Activated T-helper 17 cell treated with anti-CD3 and anti-CD28 coated beads, Interleukin-2, amount 50 U/mL, for 72 hours (primary cell): ENCODE data around the gene NYNRIN. TPM values are rescaled to one million over a fixed set of nuclear protein-coding genes. Genes with fewer than 3 reads are reported as not detected.
"Not testable (repeated sequence)": the region's sequence is repeated elsewhere in the genome, so short reads cannot be mapped to it uniquely, and the experiment has no call there.

Source experiments
- ATAC-seq: fragments of 150-1000 bp; cut with Tn5 transposase; replicated peaks from 2 replicates; pipeline ENCODE4 v1.10.0; 2021; ENCODE audit warnings: mild to moderate bottlenecking, moderate library complexity
- H3K27ac Mint-ChIP-seq: one replicate; pipeline ENCODE4 v1.8.0; 2022; ENCODE audit warnings: mixed read lengths
- H3K27me3 Mint-ChIP-seq: one replicate; pipeline ENCODE4 v1.8.0; 2022; ENCODE audit warnings: mixed read lengths
- H3K36me3 Mint-ChIP-seq: one replicate; pipeline ENCODE4 v1.8.0; 2022; ENCODE audit warnings: low read depth, mild to moderate bottlenecking, mixed read lengths
- H3K4me1 Mint-ChIP-seq: one replicate; pipeline ENCODE4 v1.8.0; 2022; ENCODE audit warnings: mixed read lengths
- H3K4me3 Mint-ChIP-seq: one replicate; pipeline ENCODE4 v1.8.0; 2022; ENCODE audit warnings: mild to moderate bottlenecking, mixed read lengths
- H3K9me3 Mint-ChIP-seq: one replicate; pipeline ENCODE4 v1.8.0; 2022; ENCODE audit warnings: mixed read lengths
- total RNA-seq, 2 donors: library from RNA; stranded (reverse); gene quantifications; one replicate each; pipeline ENCODE4 v1.2.3, GENCODE V29; 2022

The NYNRIN gene
- total RNA-seq, 2 donors from 2014 or later = 0.04 TPM; not detected in 1

DNA sequence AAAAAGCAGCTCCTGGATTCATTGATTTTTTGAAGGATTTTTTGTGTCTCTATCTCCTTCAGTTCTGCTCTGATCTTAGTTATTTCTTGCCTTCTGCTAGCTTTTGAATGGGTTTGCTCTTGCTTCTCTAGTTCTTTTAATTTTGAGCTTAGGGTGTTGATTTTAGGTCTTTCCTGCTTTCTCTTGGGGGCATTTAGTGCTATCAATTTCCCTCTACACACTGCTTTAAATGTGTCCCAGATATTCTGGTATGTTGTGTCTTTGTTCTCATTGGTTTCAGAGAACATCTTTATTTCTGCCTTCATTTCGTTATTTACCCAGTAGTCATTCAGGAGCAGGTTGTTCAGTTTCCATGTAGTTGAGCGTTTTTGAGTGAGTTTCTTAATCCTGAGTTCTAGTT is 52.0 kb downstream of the NYNRIN start:
- not testable (repeated sequence) for H3K36me3 Mint-ChIP-seq, H3K4me1 Mint-ChIP-seq, H3K9me3 Mint-ChIP-seq, H3K27ac Mint-ChIP-seq, H3K27me3 Mint-ChIP-seq, H3K4me3 Mint-ChIP-seq, ATAC-seq

GRCh38 chr14:24456980-24457379 is 58.2 kb downstream of the NYNRIN start:
- Mint-ChIP-seq H3K4me3 (no peak overlapping the region), H3K9me3 (no peaks in the 10 kb centered on the region), H3K27me3 (peaks cover 3% of the 10 kb centered on the region), H3K4me1 (no peaks in the 10 kb centered on the region), H3K27ac (no peak overlapping the region), H3K36me3 (no peaks in the 10 kb centered on the region)
- peak; percentile 60 for ATAC-seq

GRCh38 chr14:24458736-24459135 is 59.9 kb downstream of the NYNRIN start:
- no peaks in the 10 kb centered on the region for H3K4me1 Mint-ChIP-seq
- no peaks in the 10 kb centered on the region for H3K27me3 Mint-ChIP-seq
- no peaks in the 10 kb centered on the region for H3K36me3 Mint-ChIP-seq
- no peak overlapping the region for H3K27ac Mint-ChIP-seq
- H3K4me3 Mint-ChIP-seq = no peak overlapping the region
- ATAC-seq = no peak
- H3K9me3 Mint-ChIP-seq = no peaks in the 10 kb centered on the region

DNA sequence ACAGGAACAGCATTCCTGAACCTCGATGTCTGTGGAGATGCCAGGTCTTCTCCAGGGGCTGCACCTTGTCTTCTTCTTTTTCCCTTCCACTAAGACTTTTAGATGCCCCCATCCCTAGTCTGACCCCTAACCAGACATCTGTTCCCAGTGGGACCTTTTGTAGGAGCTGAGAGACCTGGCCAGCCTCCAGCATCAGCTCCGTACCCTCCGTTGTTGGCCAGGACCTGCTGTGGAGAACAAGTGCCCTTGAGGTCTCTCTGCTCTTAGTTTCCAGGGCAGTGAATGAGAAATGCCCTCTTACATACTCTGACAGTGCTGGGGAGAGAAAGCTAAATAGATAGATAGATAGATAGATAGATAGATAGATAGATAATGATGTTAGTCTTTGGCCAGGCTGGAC is 60.5 kb downstream of the NYNRIN start:
- Mint-ChIP-seq H3K4me1 (no peaks in the 10 kb centered on the region), H3K9me3 (no peaks in the 10 kb centered on the region), H3K36me3 (no peaks in the 10 kb centered on the region), H3K27me3 (no peaks in the 10 kb centered on the region), H3K4me3 (no peak overlapping the region), H3K27ac (peak overlapping the region; percentile 54)
- no peak for ATAC-seq

DNA sequence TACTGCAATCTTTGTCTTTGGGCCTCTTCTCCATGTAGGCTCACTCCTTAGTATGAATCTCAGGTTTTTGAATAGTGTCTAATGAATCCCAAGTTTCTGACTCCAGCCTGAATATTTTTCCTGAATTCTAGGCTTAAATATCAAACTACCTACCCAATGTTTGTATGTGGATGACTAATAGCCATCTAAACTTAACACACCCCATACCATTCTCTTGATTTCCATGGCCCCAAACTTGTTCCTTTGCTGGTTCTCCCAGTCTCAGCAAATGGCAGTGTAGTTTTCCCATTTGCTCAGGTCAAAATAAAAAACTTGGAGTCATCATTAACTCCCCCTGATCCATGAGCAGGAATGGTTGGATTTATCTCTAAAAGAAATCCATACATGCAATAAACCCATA is 62.5 kb downstream of the NYNRIN start:
- H3K4me3 Mint-ChIP-seq = no peak overlapping the region

GRCh38 chr14:24463017-24463883 is 64.4 kb downstream of the NYNRIN start:
- no peaks in the 10 kb centered on the region for H3K36me3 Mint-ChIP-seq
- no peak for ATAC-seq
- no peaks in the 10 kb centered on the region for H3K4me1 Mint-ChIP-seq
- H3K27me3 Mint-ChIP-seq = peaks cover 8% of the 10 kb centered on the region
- no peaks in the 10 kb centered on the region for H3K9me3 Mint-ChIP-seq
- no peak overlapping the region for H3K4me3 Mint-ChIP-seq
- H3K27ac Mint-ChIP-seq = no peak overlapping the region

More for the DNA sequence above, 62.5 kb downstream of the NYNRIN start:
- Mint-ChIP-seq H3K36me3 (no peaks in the 10 kb centered on the region), H3K27ac (no peak overlapping the region), H3K27me3 (no peaks in the 10 kb centered on the region), H3K4me1 (no peaks in the 10 kb centered on the region), H3K9me3 (no peaks in the 10 kb centered on the region)
- no peak for ATAC-seq

- H3K4me3 Mint-ChIP-seq = no peak overlapping the region
- peaks cover 12% of the 10 kb centered on the region for H3K27me3 Mint-ChIP-seq
- ATAC-seq = no peak
- no peak overlapping the region for H3K27ac Mint-ChIP-seq
- no peaks in the 10 kb centered on the region for H3K4me1 Mint-ChIP-seq
- H3K9me3 Mint-ChIP-seq = no peaks in the 10 kb centered on the region
- H3K36me3 Mint-ChIP-seq = no peaks in the 10 kb centered on the region
Measured at GRCh38 chr14:24463884-24464785, 65.3 kb downstream of the NYNRIN start.

GRCh38 chr14:24465368-24465767 is 66.6 kb downstream of the NYNRIN start:
- no peak for ATAC-seq
- H3K36me3 Mint-ChIP-seq = no peaks in the 10 kb centered on the region
- no peak overlapping the region for H3K27ac Mint-ChIP-seq
- no peaks in the 10 kb centered on the region for H3K9me3 Mint-ChIP-seq
- no peaks in the 10 kb centered on the region for H3K4me1 Mint-ChIP-seq
- no peak overlapping the region for H3K4me3 Mint-ChIP-seq
- peaks cover 14% of the 10 kb centered on the region for H3K27me3 Mint-ChIP-seq

GRCh38 chr14:24465805-24466204 is 67.0 kb downstream of the NYNRIN start:
- peaks cover 18% of the 10 kb centered on the region for H3K27me3 Mint-ChIP-seq
- H3K4me1 Mint-ChIP-seq = no peaks in the 10 kb centered on the region
- no peak overlapping the region for H3K27ac Mint-ChIP-seq
- ATAC-seq = no peak
- H3K36me3 Mint-ChIP-seq = no peaks in the 10 kb centered on the region
- no peaks in the 10 kb centered on the region for H3K9me3 Mint-ChIP-seq
- no peak overlapping the region for H3K4me3 Mint-ChIP-seq

Other genes with a start within 250 kb of the NYNRIN start
- gene IRF9, start 237.7 kb upstream of the NYNRIN start, total RNA-seq = 100 to 1,000 TPM; 106 to 190 TPM
- gene REC8, start 226.9 kb upstream of the NYNRIN start, total RNA-seq = 10 to 100 TPM; 35.7 to 58.8 TPM
- 10 to 100 TPM; 34.0 to 78.7 TPM for gene IPO4, start 210.2 kb upstream of the NYNRIN start, total RNA-seq
- 10 to 100 TPM; 28.6 to 33.4 TPM for gene TM9SF1, start 203.6 kb upstream of the NYNRIN start, total RNA-seq
- under 1 TPM in 1 of 2 donors, not detected in 1; 0.82 TPM for gene TSSK4, start 193.3 kb upstream of the NYNRIN start, total RNA-seq
- 10 to 100 TPM; 62.8 to 69.8 TPM for gene CHMP4A, start 185.5 kb upstream of the NYNRIN start, total RNA-seq
- 1 to 10 TPM; 4.0 to 7.1 TPM for gene MDP1, start 182.9 kb upstream of the NYNRIN start, total RNA-seq
- gene NEDD8, start 166.6 kb upstream of the NYNRIN start, total RNA-seq = 100 to 1,000 TPM; 128 to 243 TPM
- gene GMPR2, start 166.1 kb upstream of the NYNRIN start, total RNA-seq = 10 to 100 TPM; 73.2 to 85.0 TPM
- 10 to 100 TPM; 61.4 to 76.4 TPM for gene TINF2, start 156.4 kb upstream of the NYNRIN start, total RNA-seq
- gene TGM1, start 135.8 kb upstream of the NYNRIN start, total RNA-seq = 10 to 100 TPM; 16.1 to 18.2 TPM
- 10 to 100 TPM; 61.0 to 68.3 TPM for gene RABGGTA, start 127.4 kb upstream of the NYNRIN start, total RNA-seq
- 10 to 100 TPM; 12.6 to 14.2 TPM for gene DHRS1, start 99.2 kb upstream of the NYNRIN start, total RNA-seq
- gene NOP9, start 99.2 kb upstream of the NYNRIN start, total RNA-seq = 10 to 100 TPM; 21.2 to 42.2 TPM
- 10 to 100 TPM; 14.9 to 28.1 TPM for gene CIDEB, start 91.0 kb upstream of the NYNRIN start, total RNA-seq
- 10 to 100 TPM in 1 of 2 donors, 1 to 10 TPM in 1; 8.7 to 13.5 TPM for gene LTB4R2, start 88.9 kb upstream of the NYNRIN start, total RNA-seq
- 10 to 100 TPM; 11.6 to 21.4 TPM for gene LTB4R, start 87.5 kb upstream of the NYNRIN start, total RNA-seq
- gene ADCY4, start 63.9 kb upstream of the NYNRIN start, total RNA-seq = 10 to 100 TPM in 1 of 2 donors, 1 to 10 TPM in 1; 2.3 to 10.5 TPM
- 10 to 100 TPM; 12.9 to 17.4 TPM for gene RIPK3, start 59.0 kb upstream of the NYNRIN start, total RNA-seq
- gene NFATC4, start 30.8 kb upstream of the NYNRIN start, total RNA-seq = under 1 TPM in 1 of 2 donors, not detected in 1; 0.66 TPM
- gene CBLN3, start 30.7 kb downstream of the NYNRIN start, total RNA-seq = 10 to 100 TPM; 11.1 to 14.6 TPM
- gene KHNYN, start 31.0 kb downstream of the NYNRIN start, total RNA-seq = 100 to 1,000 TPM in 1 of 2 donors, 10 to 100 TPM in 1; 64.3 to 132 TPM
- gene SDR39U1, start 43.8 kb downstream of the NYNRIN start, total RNA-seq = 10 to 100 TPM; 36.6 to 45.7 TPM
- gene CMA1, start 109.3 kb downstream of the NYNRIN start, total RNA-seq = under 1 TPM in 1 of 2 donors, not detected in 1; 0.80 TPM
- gene CTSG, start 177.2 kb downstream of the NYNRIN start, total RNA-seq = not detected
- 1 to 10 TPM; 3.7 to 6.5 TPM for gene GZMH, start 210.7 kb downstream of the NYNRIN start, total RNA-seq
- gene GZMB, start 235.2 kb downstream of the NYNRIN start, total RNA-seq = 1,000 to 10,000 TPM; 1,048 to 1,422 TPM